ENCODE results near the gene HMX1. TPM values are rescaled to one million over a fixed set of nuclear protein-coding genes. Genes with fewer than 3 reads are reported as not detected.

Gene HMX1
- total RNA-seq, 1 donor from 2014 or later, result not detected

GRCh38 chr4:8876982-8877779 lies 5.5 kb upstream of the HMX1 start:
- H3K27ac Mint-ChIP-seq, result no peak overlapping the region
- no peak overlapping the region for H3K4me3 Mint-ChIP-seq (ENCODE audit: low read depth)
- H3K27me3 Mint-ChIP-seq (ENCODE audit: low read depth), result peaks cover 54% of the 10 kb centered on the region
- H3K4me1 Mint-ChIP-seq (ENCODE audit: low read depth), result no peaks in the 10 kb centered on the region
- intact Hi-C loops (cut with micrococcal nuclease), result no loop called here
- DNase-seq (ENCODE audit: low spot score), result no peak
- H3K36me3 Mint-ChIP-seq (ENCODE audit: low read depth), result no peaks in the 10 kb centered on the region
- H3K9me3 Mint-ChIP-seq, result no peaks in the 10 kb centered on the region

- no peaks in the 10 kb centered on the region for H3K36me3 Mint-ChIP-seq (ENCODE audit: low read depth)
- no peak overlapping the region for H3K27ac Mint-ChIP-seq
- H3K9me3 Mint-ChIP-seq, result no peaks in the 10 kb centered on the region
- DNase-seq (ENCODE audit: low spot score), result no peak
- intact Hi-C loops (cut with micrococcal nuclease), result loop anchor here (2.0 kb wide), 1 partner anchor 18 kb away; no protein-coding TSS in a partner anchor
- H3K4me3 Mint-ChIP-seq (ENCODE audit: low read depth), result no peak overlapping the region
- no peaks in the 10 kb centered on the region for H3K4me1 Mint-ChIP-seq (ENCODE audit: low read depth)
- H3K27me3 Mint-ChIP-seq (ENCODE audit: low read depth), result peaks cover 63% of the 10 kb centered on the region
These were observed 3.4 kb upstream of the HMX1 start for GRCh38 chr4:8874896-8875680.

GRCh38 chr4:8874003-8874895 lies 2.6 kb upstream of the HMX1 start:
- Mint-ChIP-seq H3K4me3 (ENCODE audit: low read depth) (no peak overlapping the region), H3K27ac (no peak overlapping the region), H3K27me3 (ENCODE audit: low read depth) (peaks cover 71% of the 10 kb centered on the region), H3K9me3 (no peaks in the 10 kb centered on the region), H3K4me1 (ENCODE audit: low read depth) (no peaks in the 10 kb centered on the region), H3K36me3 (ENCODE audit: low read depth) (no peaks in the 10 kb centered on the region)
- intact Hi-C loops (cut with micrococcal nuclease), result loop anchor here (2.0 kb wide), 1 partner anchor 19 kb away; no protein-coding TSS in a partner anchor
- no peak for DNase-seq (ENCODE audit: low spot score)

GRCh38 chr4:8872402-8873291 lies 1.0 kb upstream of the HMX1 start:
- Mint-ChIP-seq H3K27ac (no peak overlapping the region), H3K36me3 (ENCODE audit: low read depth) (no peaks in the 10 kb centered on the region), H3K4me3 (ENCODE audit: low read depth) (no peak overlapping the region), H3K4me1 (ENCODE audit: low read depth) (no peaks in the 10 kb centered on the region), H3K27me3 (ENCODE audit: low read depth) (peaks cover 75% of the 10 kb centered on the region), H3K9me3 (no peaks in the 10 kb centered on the region)
- intact Hi-C loops (cut with micrococcal nuclease), result no loop called here
- no peak for DNase-seq (ENCODE audit: low spot score)

- intact Hi-C loops (cut with micrococcal nuclease), result no loop called here
- no peak overlapping the region for H3K4me3 Mint-ChIP-seq (ENCODE audit: low read depth)
- DNase-seq (ENCODE audit: low spot score), result no peak
- H3K27ac Mint-ChIP-seq, result no peak overlapping the region
- no peaks in the 10 kb centered on the region for H3K4me1 Mint-ChIP-seq (ENCODE audit: low read depth)
- no peaks in the 10 kb centered on the region for H3K9me3 Mint-ChIP-seq
- no peaks in the 10 kb centered on the region for H3K36me3 Mint-ChIP-seq (ENCODE audit: low read depth)
- peaks cover 73% of the 10 kb centered on the region for H3K27me3 Mint-ChIP-seq (ENCODE audit: low read depth)
These were observed 807 bp downstream of the HMX1 start for GRCh38 chr4:8870647-8871416.

- Mint-ChIP-seq H3K27ac (no peak overlapping the region), H3K36me3 (ENCODE audit: low read depth) (no peaks in the 10 kb centered on the region), H3K27me3 (ENCODE audit: low read depth) (peaks cover 68% of the 10 kb centered on the region), H3K9me3 (no peaks in the 10 kb centered on the region), H3K4me3 (ENCODE audit: low read depth) (no peak overlapping the region), H3K4me1 (ENCODE audit: low read depth) (no peaks in the 10 kb centered on the region)
- no peak for DNase-seq (ENCODE audit: low spot score)
- intact Hi-C loops (cut with micrococcal nuclease), result no loop called here
These were observed 1.6 kb downstream of the HMX1 start for GRCh38 chr4:8869898-8870646.

GRCh38 chr4:8869002-8869897 lies 2.4 kb downstream of the HMX1 start:
- H3K9me3 Mint-ChIP-seq, result no peaks in the 10 kb centered on the region
- no peak for DNase-seq (ENCODE audit: low spot score)
- H3K4me1 Mint-ChIP-seq (ENCODE audit: low read depth), result no peaks in the 10 kb centered on the region
- no peak overlapping the region for H3K27ac Mint-ChIP-seq
- intact Hi-C loops (cut with micrococcal nuclease), result no loop called here
- H3K36me3 Mint-ChIP-seq (ENCODE audit: low read depth), result no peaks in the 10 kb centered on the region
- peaks cover 67% of the 10 kb centered on the region for H3K27me3 Mint-ChIP-seq (ENCODE audit: low read depth)
- H3K4me3 Mint-ChIP-seq (ENCODE audit: low read depth), result no peak overlapping the region

GRCh38 chr4:8868321-8869001 lies 3.2 kb downstream of the HMX1 start:
- peaks cover 66% of the 10 kb centered on the region for H3K27me3 Mint-ChIP-seq (ENCODE audit: low read depth)
- H3K4me1 Mint-ChIP-seq (ENCODE audit: low read depth), result no peaks in the 10 kb centered on the region
- no peaks in the 10 kb centered on the region for H3K36me3 Mint-ChIP-seq (ENCODE audit: low read depth)
- H3K9me3 Mint-ChIP-seq, result no peaks in the 10 kb centered on the region
- H3K27ac Mint-ChIP-seq, result no peak overlapping the region
- DNase-seq (ENCODE audit: low spot score), result no peak
- intact Hi-C loops (cut with micrococcal nuclease), result no loop called here
- no peak overlapping the region for H3K4me3 Mint-ChIP-seq (ENCODE audit: low read depth)

GRCh38 chr4:8867624-8868320 lies 3.9 kb downstream of the HMX1 start:
- H3K27me3 Mint-ChIP-seq (ENCODE audit: low read depth), result peaks cover 65% of the 10 kb centered on the region
- H3K4me3 Mint-ChIP-seq (ENCODE audit: low read depth), result no peak overlapping the region
- H3K36me3 Mint-ChIP-seq (ENCODE audit: low read depth), result no peaks in the 10 kb centered on the region
- H3K9me3 Mint-ChIP-seq, result no peaks in the 10 kb centered on the region
- intact Hi-C loops (cut with micrococcal nuclease), result no loop called here
- H3K27ac Mint-ChIP-seq, result no peak overlapping the region
- no peak for DNase-seq (ENCODE audit: low spot score)
- H3K4me1 Mint-ChIP-seq (ENCODE audit: low read depth), result no peaks in the 10 kb centered on the region
